Fibroblast of lung (primary cell): ENCODE data around the gene ZSCAN20.

ENCODE experiments used
- EZH2 ChIP-seq: IDR thresholded peaks from 2 replicates; pipeline ENCODE4 v1.5.1; 2012; ENCODE audit warnings: low read length, control low read depth, mild to moderate bottlenecking; ENCODE audit errors: missing control alignments
- TF ChIP-seq, protein P1 (sequence below), 2 donors: IDR thresholded peaks in 1 of 2; conservative IDR thresholded peaks in 1 of 2; 1 replicate in 1 of 2; 2 replicates in 1 of 2; pipeline ENCODE4 v1.5.1; 2011 to 2012; ENCODE audit warnings: low read length in 2 of 2, control low read depth in 1 of 2, inconsistent platforms in 1 of 2, low read depth in 1 of 2, mild to moderate bottlenecking in 1 of 2

DNA sequence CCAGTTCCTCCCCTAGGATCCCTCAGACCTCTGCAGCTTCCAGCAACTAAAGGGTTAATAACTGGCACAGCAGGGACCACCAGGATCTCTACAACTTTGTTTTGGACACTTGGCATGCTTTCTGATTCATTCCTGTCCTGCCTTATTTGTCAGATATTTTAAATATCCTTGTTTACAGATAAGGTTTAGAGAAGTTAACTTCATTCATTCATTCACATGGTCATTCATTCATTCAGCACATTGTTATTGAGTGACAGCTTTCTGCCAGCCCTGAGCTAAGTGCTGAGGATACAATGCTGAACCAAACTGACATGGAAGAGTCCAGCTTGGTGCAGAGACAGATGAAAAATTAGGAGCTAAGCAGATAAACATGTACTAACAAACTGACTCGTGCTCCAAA is 32.8 kb upstream of the ZSCAN20 start:
- TF ChIP-seq, protein P1, sequence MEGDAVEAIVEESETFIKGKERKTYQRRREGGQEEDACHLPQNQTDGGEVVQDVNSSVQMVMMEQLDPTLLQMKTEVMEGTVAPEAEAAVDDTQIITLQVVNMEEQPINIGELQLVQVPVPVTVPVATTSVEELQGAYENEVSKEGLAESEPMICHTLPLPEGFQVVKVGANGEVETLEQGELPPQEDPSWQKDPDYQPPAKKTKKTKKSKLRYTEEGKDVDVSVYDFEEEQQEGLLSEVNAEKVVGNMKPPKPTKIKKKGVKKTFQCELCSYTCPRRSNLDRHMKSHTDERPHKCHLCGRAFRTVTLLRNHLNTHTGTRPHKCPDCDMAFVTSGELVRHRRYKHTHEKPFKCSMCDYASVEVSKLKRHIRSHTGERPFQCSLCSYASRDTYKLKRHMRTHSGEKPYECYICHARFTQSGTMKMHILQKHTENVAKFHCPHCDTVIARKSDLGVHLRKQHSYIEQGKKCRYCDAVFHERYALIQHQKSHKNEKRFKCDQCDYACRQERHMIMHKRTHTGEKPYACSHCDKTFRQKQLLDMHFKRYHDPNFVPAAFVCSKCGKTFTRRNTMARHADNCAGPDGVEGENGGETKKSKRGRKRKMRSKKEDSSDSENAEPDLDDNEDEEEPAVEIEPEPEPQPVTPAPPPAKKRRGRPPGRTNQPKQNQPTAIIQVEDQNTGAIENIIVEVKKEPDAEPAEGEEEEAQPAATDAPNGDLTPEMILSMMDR (conservative IDR thresholded peaks at IDR 0.05 in 1 of 2, IDR thresholded peaks at IDR 0.05 in 1 of 2; ENCODE audit: low read depth in 1 of 2, low read length in 2 of 2) = no peak
- TF ChIP-seq EZH2 = no peak
